Loucy (cell line): ENCODE data around the gene ANKRD33B.
"Not testable (repeated sequence)": the region's sequence is repeated elsewhere in the genome, so short reads cannot be mapped to it uniquely, and the experiment has no call there.

Source experiments
- H2AFZ ChIP-seq: fragments of 200-600 bp; sonication (generic); 2 replicates; pipeline ENCODE4 v1.6.0; 2016; ENCODE audit warnings: antibody characterized with exemption, mild to moderate bottlenecking, low read length, moderate library complexity
- H3F3A ChIP-seq: fragments of 200-600 bp; 2 replicates; pipeline ENCODE4 v1.6.0; 2016; ENCODE audit warnings: antibody characterized with exemption, low read depth, mild to moderate bottlenecking
- H3K27me3 ChIP-seq: fragments of 200-600 bp; sonication (generic); 2 replicates; pipeline ENCODE4 v1.6.1; 2014; ENCODE audit warnings: low read length, mild to moderate bottlenecking; ENCODE audit not compliant: insufficient read depth, poor library complexity, severe bottlenecking
- H3K36me3 ChIP-seq: fragments of 200-600 bp; sonication (generic); 2 replicates; pipeline ENCODE4 v1.6.1; 2016; ENCODE audit warnings: low read length; ENCODE audit not compliant: insufficient read depth
- H3K4me1 ChIP-seq: fragments of 200-600 bp; sonication (generic); 2 replicates; pipeline ENCODE4 v1.5.1; 2014; ENCODE audit warnings: low read length, mild to moderate bottlenecking; ENCODE audit not compliant: insufficient read depth, poor library complexity, severe bottlenecking
- H3K4me2 ChIP-seq: fragments of 200-600 bp; sonication (generic); 2 replicates; pipeline ENCODE4 v1.6.0; 2014; ENCODE audit warnings: antibody characterized with exemption, low read length, low read depth, mild to moderate bottlenecking; ENCODE audit not compliant: poor library complexity, severe bottlenecking
- H3K4me3 ChIP-seq: fragments of 200-600 bp; sonication (generic); 2 replicates; pipeline ENCODE4 v1.5.1; 2014; ENCODE audit warnings: low read length, mild to moderate bottlenecking, mixed read lengths; ENCODE audit not compliant: poor library complexity, severe bottlenecking
- H3K79me2 ChIP-seq: fragments of 200-600 bp; sonication (generic); 2 replicates; pipeline ENCODE4 v1.6.1; 2014; ENCODE audit warnings: low read length; ENCODE audit not compliant: insufficient read depth
- H3K9ac ChIP-seq: fragments of 200-600 bp; sonication (generic); 2 replicates; pipeline ENCODE4 v1.6.0; 2014; ENCODE audit warnings: mild to moderate bottlenecking, low read depth, low read length, moderate library complexity; ENCODE audit not compliant: poor library complexity, severe bottlenecking
- H3K9me2 ChIP-seq: fragments of 200-600 bp; sonication (generic); replicated peaks from 2 replicates; pipeline ENCODE4 v1.6.1; 2016; ENCODE audit warnings: low read depth, low read length, mixed read lengths
- H3K9me3 ChIP-seq: fragments of 200-600 bp; sonication (generic); 2 replicates; pipeline ENCODE4 v1.6.1; 2014; ENCODE audit warnings: mild to moderate bottlenecking, antibody characterized with exemption, low read length, low read depth; ENCODE audit not compliant: insufficient read depth
- H4K20me1 ChIP-seq: fragments of 200-600 bp; sonication (generic); 2 replicates; pipeline ENCODE4 v1.6.0; 2014; ENCODE audit warnings: antibody characterized with exemption, low read length, mild to moderate bottlenecking; ENCODE audit not compliant: insufficient read depth, poor library complexity, severe bottlenecking
- CTCF ChIP-seq: fragments of 200-600 bp; sonication (generic); conservative IDR thresholded peaks from 2 replicates; pipeline ENCODE4 v1.5.1; 2014; ENCODE audit warnings: mild to moderate bottlenecking, antibody characterized with exemption, low read length
- EZH2phosphoT487 ChIP-seq: fragments of 200-600 bp; IDR thresholded peaks from 2 replicates; pipeline ENCODE4 v1.6.1; 2018; ENCODE audit warnings: antibody characterized with exemption, mild to moderate bottlenecking, moderate library complexity, borderline replicate concordance

Gene ANKRD33B

GRCh38 chr5:10663489-10664179, 99.8 kb downstream of the ANKRD33B start:
- TF ChIP-seq CTCF, result no peak
- Histone ChIP-seq H3K27me3 (no peaks in the 10 kb centered on the region), H3K9me3 (no peaks in the 10 kb centered on the region), H3K9ac (no peak overlapping the region), H4K20me1 (no peaks in the 10 kb centered on the region), H3K79me2 (no peaks in the 10 kb centered on the region), H3K4me2 (no peak overlapping the region), H3K36me3 (no peaks in the 10 kb centered on the region), H3F3A (no peaks in the 10 kb centered on the region), H2AFZ (no peak overlapping the region), H3K9me2 (no peaks in the 10 kb centered on the region), H3K4me3 (no peak overlapping the region), H3K4me1 (no peaks in the 10 kb centered on the region)

- H3K4me3 ChIP-seq, H3K36me3 ChIP-seq, H3K9me3 ChIP-seq, H3K79me2 ChIP-seq, H3K27me3 ChIP-seq, H3K4me2 ChIP-seq, H3K9ac ChIP-seq, H2AFZ ChIP-seq, H3F3A ChIP-seq, H3K9me2 ChIP-seq, H4K20me1 ChIP-seq, H3K4me1 ChIP-seq: not testable (repeated sequence)
Measured at GRCh38 chr5:10664180-10664769, 100.4 kb downstream of the ANKRD33B start.

GRCh38 chr5:10665799-10666198, 101.9 kb downstream of the ANKRD33B start:
- Histone ChIP-seq H3K4me1 (no peaks in the 10 kb centered on the region), H3K4me3 (no peak overlapping the region), H3K27me3 (no peaks in the 10 kb centered on the region), H3K4me2 (no peak overlapping the region), H3K79me2 (no peaks in the 10 kb centered on the region), H3K9ac (no peak overlapping the region), H3K9me2 (no peaks in the 10 kb centered on the region), H2AFZ (no peak overlapping the region), H3K9me3 (no peaks in the 10 kb centered on the region), H3F3A (no peaks in the 10 kb centered on the region), H3K36me3 (no peaks in the 10 kb centered on the region), H4K20me1 (no peaks in the 10 kb centered on the region)
- TF ChIP-seq CTCF (no peak), EZH2phosphoT487 (no peak)
